BJ (cell line): ENCODE results near the gene SCD5. TPM values are rescaled to one million over a fixed set of nuclear protein-coding genes. Genes with fewer than 3 reads are reported as not detected.

Source experiments
- CTCF ChIA-PET: fragments of 350-600 bp; formaldehyde crosslinking; extraction: SDS; loops from one replicate; lab custom pipeline; 2021; ENCODE audit warnings: antibody characterized with exemption, inconsistent platforms; lab: Yijun Ruan, JAX
- POLR2A ChIA-PET: fragments of 300-600 bp; sonication (Branson Sonifier 250); formaldehyde crosslinking; extraction: SDS; loops from one replicate; lab custom pipeline; 2021; ENCODE audit warnings: antibody characterized with exemption; lab: Charles Lee
- DNase-seq: peaks from one replicate; pipeline ENCODE4 v3.0.0-alpha.2; 2011; ENCODE audit warnings: low read depth
- H3K27me3 ChIP-seq: 2 replicates; pipeline ENCODE4 v1.6.0; 2011; ENCODE audit warnings: low read length; ENCODE audit not compliant: control insufficient read depth, insufficient read depth
- H3K36me3 ChIP-seq: 2 replicates; pipeline ENCODE4 v1.5.1; 2011; ENCODE audit warnings: low read length; ENCODE audit not compliant: control insufficient read depth, insufficient read depth
- H3K4me3 ChIP-seq: 2 replicates; pipeline ENCODE4 v1.5.1; 2011; ENCODE audit warnings: low read depth, mild to moderate bottlenecking, control low read depth, low read length
- CTCF ChIP-seq: IDR thresholded peaks from 2 replicates; pipeline ENCODE4 v1.5.1; 2011; ENCODE audit warnings: low read depth, mild to moderate bottlenecking, control low read depth, inconsistent platforms, low read length, moderate library complexity; ENCODE audit not compliant: insufficient read depth
- polyA plus RNA-seq: library from polyadenylated mRNA; depleted of rRNA; stranded (reverse); fragments of >200 nt; gene quantifications from 2 replicates; pipeline ENCODE4 v1.2.3, GENCODE V29; 2011

SCD5 gene
- polyA plus RNA-seq, 1 experiment: 32.5 TPM

DNA sequence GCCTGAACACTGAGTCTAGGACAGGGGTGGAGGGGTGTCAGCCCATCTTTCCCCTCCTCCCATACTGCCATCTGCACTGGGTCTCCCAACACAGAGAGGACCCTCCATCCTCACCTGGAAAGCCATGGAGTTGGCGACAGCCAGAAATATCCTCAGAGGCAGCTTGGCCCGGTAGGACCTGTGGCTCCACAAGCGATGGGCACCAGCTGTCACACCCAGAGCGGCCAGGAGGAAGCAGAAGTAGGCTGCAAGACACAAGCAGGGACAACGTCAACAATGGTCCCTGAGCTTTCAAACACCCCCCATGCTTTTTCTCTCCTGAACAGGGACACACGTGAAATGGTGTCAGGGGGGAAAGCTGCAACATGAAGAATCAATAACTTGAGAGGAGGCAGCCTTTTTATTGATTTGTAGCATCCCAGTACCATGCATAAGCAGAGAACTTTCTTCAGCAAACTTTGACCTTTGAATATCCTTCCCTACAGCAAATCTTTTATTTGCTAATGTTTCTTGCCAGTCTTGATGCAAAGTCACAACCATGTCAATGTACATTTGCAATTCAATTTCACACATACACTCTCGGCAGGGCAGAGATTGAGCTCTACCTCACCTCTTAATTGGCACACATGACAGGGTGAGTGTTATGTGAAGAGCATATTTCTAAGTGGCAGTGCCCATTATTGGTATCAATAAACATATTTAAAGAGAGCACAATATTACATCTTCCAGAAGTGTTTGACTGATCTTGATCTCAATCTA lies 93.2 kb downstream of the SCD5 start:
- no peak overlapping the region for H3K4me3 ChIP-seq
- ChIA-PET CTCF (interaction anchor here (1.2 to 1.4 kb wide), 2 partner anchors 11 to 17 kb away, joined by 4 to 6 read pairs; no protein-coding TSS in a partner anchor), POLR2A (no interaction called here)
- no peaks in the 10 kb centered on the region for H3K27me3 ChIP-seq
- no peak for DNase-seq
- H3K36me3 ChIP-seq: no peaks in the 10 kb centered on the region
- TF ChIP-seq CTCF: no peak

DNA sequence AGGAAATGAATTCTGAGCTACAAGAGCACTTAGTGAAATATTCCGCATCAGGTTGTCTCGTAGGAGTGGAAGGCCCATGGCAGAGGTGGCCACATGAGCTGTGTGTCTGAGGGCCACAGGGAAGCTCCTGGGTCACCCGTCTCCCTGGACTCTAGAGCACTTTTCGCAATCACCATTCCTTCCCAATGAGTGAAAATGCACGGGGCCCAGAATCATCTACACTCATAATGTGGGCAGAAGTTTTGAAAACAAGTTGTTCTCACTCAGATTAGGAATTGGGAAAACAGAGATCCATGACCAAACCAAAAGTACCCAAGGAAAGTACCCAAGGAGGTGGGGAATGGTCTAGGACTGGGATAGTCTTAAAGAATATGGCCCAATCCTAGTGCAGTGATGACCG lies 94.4 kb downstream of the SCD5 start:
- Histone ChIP-seq H3K27me3 (no peaks in the 10 kb centered on the region), H3K36me3 (no peaks in the 10 kb centered on the region)

DNA sequence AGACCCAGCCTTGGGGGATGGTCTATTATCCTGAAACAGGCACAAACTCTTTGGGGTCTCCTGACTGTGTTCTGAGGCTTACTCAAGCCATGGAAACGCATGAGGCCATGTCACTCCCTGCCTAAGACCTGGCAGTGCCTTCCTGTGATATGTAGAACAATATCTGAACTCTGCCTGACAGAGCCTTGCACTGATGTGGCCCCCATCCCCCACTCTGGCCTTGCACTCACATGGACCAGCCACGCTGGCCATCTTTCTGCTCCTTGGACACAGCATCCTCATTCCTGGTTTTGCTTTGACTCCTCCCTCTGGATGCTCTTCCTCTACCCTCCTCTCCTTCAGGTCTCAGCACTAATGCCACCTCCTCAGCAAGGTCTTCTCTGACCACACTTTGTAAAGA lies 100.2 kb downstream of the SCD5 start:
- Histone ChIP-seq H3K27me3 (no peaks in the 10 kb centered on the region), H3K36me3 (no peaks in the 10 kb centered on the region), H3K4me3 (no peak overlapping the region)
- no peak for TF ChIP-seq CTCF
- ChIA-PET CTCF (no interaction called here), POLR2A (no interaction called here)
- DNase-seq: no peak

More for the DNA sequence above, 94.4 kb downstream of the SCD5 start:
- TF ChIP-seq CTCF: no peak
- POLR2A ChIA-PET: no interaction called here
- no peak for DNase-seq
- H3K4me3 ChIP-seq: no peak overlapping the region
- CTCF ChIA-PET: interaction anchor here (0.8 to 1.4 kb wide), 5 partner anchors 9 to 242 kb away, joined by 3 to 4 read pairs (median 3); no protein-coding TSS in a partner anchor

- no peak for TF ChIP-seq CTCF
- POLR2A ChIA-PET: no interaction called here
- Histone ChIP-seq H3K27me3 (no peaks in the 10 kb centered on the region), H3K36me3 (no peaks in the 10 kb centered on the region), H3K4me3 (no peak overlapping the region)
- DNase-seq: no peak
- CTCF ChIA-PET: no interaction called here
Observed at GRCh38 chr4:82697561-82697960, 101.0 kb downstream of the SCD5 start.

- POLR2A ChIA-PET: no interaction called here
- no peak for DNase-seq
- Histone ChIP-seq H3K27me3 (no peaks in the 10 kb centered on the region), H3K4me3 (no peak overlapping the region), H3K36me3 (no peaks in the 10 kb centered on the region)
- no peak for TF ChIP-seq CTCF
- CTCF ChIA-PET: no interaction called here
Observed at GRCh38 chr4:82696117-82696860, 102.3 kb downstream of the SCD5 start.
